DMS 273 treated with DMSO at 0.1 percent for 48 hours (cell line): ENCODE results near the gene H2AZ1.
"Not testable (repeated sequence)": the region's sequence is repeated elsewhere in the genome, so short reads cannot be mapped to it uniquely, and the experiment has no call there.

Experiments
- DNase-seq: peaks from one replicate; lab custom pipeline; 2025; lab: John Stamatoyannopoulos, UW

Gene H2AZ1

GRCh38 chr4:99949999-99950912, at the start of gene H2AZ1:
TSS of gene H2AZ1 (minus strand) at chr4:99950275. CDS start at chr4:99950170, 105 bp downstream.
- peak; percentile 92 for DNase-seq

DNA sequence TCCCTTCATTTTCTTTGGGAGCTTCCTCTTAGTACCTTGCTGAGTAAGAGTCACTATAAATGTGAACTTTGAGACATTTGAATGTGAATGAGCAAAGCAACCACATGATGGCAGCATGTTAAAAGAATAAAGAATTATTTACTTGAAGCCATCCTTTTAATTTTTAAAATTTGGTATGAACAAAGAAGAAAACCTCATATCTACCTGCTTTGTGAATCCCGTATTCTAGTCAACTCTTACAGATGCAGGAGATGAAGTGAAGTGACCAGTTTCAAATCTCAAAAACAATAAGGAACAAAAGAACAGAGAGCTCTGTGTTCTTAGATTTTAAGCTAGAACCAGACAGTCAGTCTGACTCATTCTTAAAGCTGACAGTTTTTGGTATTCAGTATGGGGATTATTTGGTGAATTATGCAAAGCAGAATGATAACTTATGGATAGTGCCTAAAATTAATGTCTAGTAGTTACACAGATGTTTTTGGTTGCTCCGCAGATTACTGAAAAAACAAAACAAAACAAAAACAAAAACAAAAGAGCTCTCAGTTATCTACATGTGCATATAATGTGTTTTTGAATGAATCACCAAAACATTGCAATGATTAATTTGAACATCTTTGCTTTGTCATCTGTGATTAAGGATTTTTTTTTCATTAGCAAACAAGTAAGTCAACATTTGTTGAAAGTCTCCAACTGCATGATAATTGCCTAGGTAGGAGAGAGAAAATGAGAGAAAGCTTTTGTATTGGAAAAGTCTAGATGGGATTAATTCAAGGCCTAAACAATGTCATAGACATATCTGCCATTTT, 48.2 kb upstream of the H2AZ1 start:
- DNase-seq, result no peak

GRCh38 chr4:99991741-99992140, 41.7 kb upstream of the H2AZ1 start:
- no peak for DNase-seq

DNA sequence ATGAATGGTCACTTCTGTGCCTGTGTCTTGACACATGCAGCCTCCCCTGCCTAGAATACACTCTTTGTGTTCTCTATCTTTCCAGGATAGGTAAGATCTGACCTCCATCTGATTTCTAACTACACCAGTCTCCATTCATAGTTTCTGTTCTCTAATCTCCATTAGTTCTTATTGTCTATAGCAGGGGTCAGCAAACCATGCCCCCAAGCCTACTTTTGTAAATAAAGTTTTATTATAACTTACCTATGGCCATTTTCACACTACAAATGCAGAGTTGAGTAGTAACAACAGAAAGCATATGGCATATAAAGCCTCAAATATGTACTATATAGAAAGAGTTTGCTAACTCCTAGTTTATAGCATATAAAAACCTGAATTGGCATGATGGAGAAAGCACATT, 37.6 kb upstream of the H2AZ1 start:
- DNase-seq, result no peak

DNA sequence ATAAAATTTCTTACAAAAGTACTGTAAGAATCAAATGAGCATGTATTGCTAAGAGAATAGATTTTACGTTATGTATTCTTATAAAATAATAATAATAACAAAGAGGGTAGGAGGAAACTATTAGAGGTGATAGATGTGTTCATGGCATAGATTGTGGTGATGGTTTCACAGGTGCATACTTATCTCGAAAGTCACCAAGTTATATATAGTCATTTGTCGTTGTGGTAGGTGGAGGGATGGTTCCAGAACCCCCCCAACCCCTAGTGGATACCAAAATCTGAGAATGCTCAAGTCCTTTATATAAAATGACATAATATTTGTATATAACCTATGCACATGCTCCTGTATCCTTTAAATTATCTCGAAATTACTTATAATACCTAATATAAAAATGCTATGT, 36.7 kb upstream of the H2AZ1 start:
- DNase-seq, result no peak

- no peak for DNase-seq
Observed at GRCh38 chr4:99983289-99983943, 33.3 kb upstream of the H2AZ1 start.

DNA sequence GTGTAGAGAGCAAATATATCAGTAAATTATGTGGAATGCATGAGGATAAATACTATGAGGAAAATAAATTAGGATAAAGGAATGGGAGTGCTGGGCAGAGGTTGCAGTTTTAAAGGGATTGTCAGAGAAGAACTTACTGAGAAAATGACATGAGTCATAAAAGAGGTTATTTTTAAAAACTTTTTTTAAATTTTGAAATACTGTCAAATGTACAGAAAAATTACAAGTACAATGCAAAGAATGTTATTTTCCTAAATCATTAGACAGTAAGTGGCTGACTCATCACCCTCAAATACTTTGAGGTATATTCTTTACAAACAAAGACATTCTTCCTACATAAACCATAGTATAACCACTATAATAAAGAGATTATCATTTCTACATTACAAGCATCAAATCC, 29.8 kb upstream of the H2AZ1 start:
- no peak for DNase-seq

DNA sequence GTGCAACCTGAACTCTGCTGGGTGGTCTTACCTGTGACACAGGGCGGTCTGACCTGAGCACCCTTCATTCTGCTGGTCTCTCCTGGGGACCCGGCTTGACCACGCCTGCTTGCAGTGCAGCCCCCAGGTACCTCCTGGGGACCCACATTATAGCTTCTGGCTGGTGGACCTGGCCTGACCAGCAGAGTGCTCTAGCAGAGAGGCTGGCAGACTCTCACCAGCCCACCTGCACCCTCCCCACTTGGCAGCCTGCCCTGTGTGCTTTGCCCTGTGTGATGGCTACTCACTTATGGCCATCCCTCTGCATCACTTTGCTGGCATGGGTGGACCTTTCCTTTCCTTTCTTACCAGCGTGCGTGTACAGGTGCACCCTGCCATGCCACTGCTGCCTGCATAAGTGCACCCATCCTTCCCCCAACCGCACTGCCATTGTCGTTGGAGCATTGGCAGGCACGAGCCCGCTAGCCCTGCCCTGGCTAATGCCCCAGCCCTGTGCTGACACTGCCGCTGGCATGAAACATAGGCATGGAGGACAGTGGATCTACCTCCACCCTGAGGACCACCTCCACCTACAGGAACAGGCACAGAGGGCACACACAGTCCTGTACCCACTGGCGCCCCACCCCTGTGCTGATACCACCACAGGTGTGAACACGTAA, 21.5 kb upstream of the H2AZ1 start:
- DNase-seq, result no peak

GRCh38 chr4:99968330-99968729, 18.3 kb upstream of the H2AZ1 start:
- no peak for DNase-seq

DNA sequence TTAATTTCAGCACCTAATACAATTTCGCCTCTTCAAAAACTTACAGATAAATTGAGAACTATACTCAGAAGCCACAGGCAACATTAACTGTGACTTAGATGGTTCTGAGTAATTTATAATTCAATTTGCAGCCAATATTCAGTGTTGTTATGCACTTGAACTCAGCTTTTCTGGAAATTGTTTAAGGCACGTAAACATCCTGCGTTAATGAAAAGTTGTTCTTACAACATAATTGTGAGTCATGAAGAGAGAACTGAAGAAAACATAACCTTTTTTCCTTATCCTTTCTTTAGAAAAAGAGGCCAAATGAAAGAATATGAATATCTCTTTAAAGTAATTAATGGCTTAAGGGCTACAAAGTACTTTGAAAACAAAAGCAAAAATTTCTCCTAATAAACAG, 16.6 kb upstream of the H2AZ1 start:
- DNase-seq, result no peak

GRCh38 chr4:99965674-99966350, 15.7 kb upstream of the H2AZ1 start:
- DNase-seq, result no peak

- DNase-seq, result no peak
Observed at GRCh38 chr4:99965173-99965572, 15.1 kb upstream of the H2AZ1 start.

GRCh38 chr4:99961711-99962110, 11.6 kb upstream of the H2AZ1 start:
- no peak for DNase-seq

DNA sequence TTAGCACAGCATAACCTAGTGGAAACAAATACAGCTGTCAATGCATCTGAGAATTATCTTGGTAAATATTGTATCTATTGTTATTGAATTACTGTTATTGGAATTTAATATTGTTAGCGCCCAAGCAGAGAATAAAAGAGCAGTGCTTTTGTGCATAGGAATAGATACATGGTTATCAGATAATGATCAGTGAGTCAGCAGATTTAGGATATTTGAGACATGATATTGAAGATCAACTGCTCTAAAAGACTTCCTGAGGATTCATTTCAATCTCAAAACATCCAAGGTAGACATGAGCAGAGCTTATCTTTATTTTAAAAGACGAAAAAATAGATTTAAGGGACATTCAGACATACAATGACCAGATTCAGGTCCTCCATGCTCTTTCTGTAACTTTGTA, 10.6 kb upstream of the H2AZ1 start:
- no peak for DNase-seq

DNA sequence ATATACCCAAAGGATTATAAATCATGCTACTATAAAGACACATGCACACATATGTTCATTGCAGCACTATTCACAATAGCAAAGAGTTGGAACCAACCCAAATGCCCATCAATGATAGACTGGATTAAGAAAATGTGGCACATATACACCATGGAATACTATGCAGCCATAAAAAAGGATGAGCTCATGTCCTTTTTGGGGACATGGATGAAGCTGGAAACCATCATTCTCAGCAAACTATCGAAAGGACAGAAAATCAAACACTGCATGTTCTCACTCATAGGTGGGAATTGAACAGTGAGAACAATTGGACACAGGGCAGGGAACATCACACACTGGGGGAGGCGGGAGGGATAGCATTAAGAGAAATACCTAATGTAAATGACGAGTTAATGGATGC, 8.1 kb upstream of the H2AZ1 start:
- not testable (repeated sequence) for DNase-seq

DNA sequence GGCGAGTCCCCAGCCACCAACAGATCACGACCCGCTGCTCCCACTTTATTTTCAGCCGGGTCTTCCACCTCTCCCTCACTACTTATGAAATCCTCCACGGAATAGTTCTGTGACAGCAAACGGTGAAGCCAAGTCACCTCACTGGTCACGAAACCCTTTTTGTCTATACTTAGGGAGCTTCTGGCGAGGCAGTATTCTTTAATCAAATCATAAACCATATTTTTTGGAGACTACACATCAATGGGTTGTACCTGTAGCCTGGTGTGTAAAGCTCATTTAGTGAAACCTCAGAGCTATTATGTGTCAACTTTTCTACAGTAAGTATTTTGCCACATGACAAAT, 809 bp upstream of the H2AZ1 start:
- DNase-seq, result no peak

- DNase-seq, result peak; percentile 81
Observed at GRCh38 chr4:99949034-99949998, 759 bp downstream of the H2AZ1 start.

DNA sequence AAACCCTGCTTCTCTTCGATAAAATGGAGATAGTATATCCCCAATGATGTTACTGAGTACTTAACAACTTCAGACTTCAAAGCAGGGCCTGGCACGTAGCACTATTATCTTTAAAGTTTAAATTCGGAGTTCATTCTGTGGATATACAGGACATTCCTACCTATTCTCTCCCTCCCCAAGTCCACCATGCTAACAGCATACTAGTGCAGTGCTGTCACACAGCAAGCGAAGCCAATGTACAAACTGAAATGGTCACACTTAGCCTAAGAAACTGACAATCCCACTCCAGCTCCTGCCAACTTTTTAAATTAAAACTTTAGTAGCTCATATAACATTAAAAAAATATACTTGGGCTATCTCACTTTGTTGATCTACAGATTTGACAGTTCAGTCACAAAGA, 2.5 kb downstream of the H2AZ1 start:
- DNase-seq, result no peak

DNA sequence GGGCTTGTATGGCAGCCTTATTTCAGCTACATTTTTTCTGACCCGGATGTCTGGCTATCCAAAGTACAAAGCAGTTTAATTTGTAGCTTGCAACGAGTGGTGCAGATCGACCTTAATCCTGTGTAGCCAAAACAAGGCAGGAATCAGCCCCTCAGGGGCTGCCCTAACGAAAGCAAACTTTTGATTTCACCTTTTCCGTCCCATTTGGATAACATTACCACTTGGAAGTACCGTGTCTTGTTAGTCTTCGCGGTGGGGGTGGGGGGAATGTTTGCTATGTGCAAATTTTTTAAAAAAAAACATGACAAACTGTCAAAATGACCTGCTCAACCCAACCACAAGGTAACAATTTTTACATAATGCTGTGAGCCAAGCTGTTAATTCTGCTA, 2.9 kb downstream of the H2AZ1 start:
- no peak for DNase-seq
